Testis (tissue), 2 donors: ENCODE results near the gene GCNT4.

Experiments
- CTCF ChIP-seq, 3 experiments: fragments of 450-650 bp in 2 of 3; fragments of 200-600 bp in 1 of 3; sonication (generic) in 1 of 3; IDR thresholded peaks; one replicate each; pipeline ENCODE4 v1.5.1; 2016 to 2019; ENCODE audit warnings: antibody characterized with exemption in 3 of 3, mild to moderate bottlenecking in 2 of 3, moderate library complexity in 1 of 3
- POLR2A ChIP-seq: fragments of 450-650 bp; IDR thresholded peaks from one replicate; pipeline ENCODE4 v1.6.1; 2017; ENCODE audit warnings: antibody characterized with exemption, mild to moderate bottlenecking, moderate library complexity

GRCh38 chr5:75046366-75047142 is 5.8 kb downstream of the GCNT4 start:
- TF ChIP-seq CTCF (IDR thresholded peaks at IDR 0.05), result no peak
- TF ChIP-seq POLR2A, result no peak
